Tibial artery (tissue), 4 donors: ENCODE measurements around the gene FAM90A1.
"Not testable (repeated sequence)": the region's sequence is repeated elsewhere in the genome, so short reads cannot be mapped to it uniquely, and the experiment has no call there.

Experiments used
- DNase-seq, 2 donors: peaks; one replicate each; pipeline ENCODE4 v3.0.0-alpha.2; 2019
- H3K27ac ChIP-seq, 2 donors: fragments of 200-600 bp; sonication (generic) in 1 of 2; 1 replicate in 1 of 2; 2 replicates in 1 of 2; pipeline ENCODE4 v1.5.1; 2018 to 2019; ENCODE audit warnings: mild to moderate bottlenecking in 1 of 2
- H3K27me3 ChIP-seq, 2 donors: fragments of 200-600 bp; sonication (generic) in 1 of 2; one replicate each; pipeline versions ENCODE4 v1.5.1 to v1.6.0; 2016 to 2019
- H3K36me3 ChIP-seq, 3 donors: fragments of 200-600 bp; sonication (generic) in 2 of 3; one replicate each; pipeline ENCODE4 v1.5.1; 2016 to 2019; ENCODE audit warnings: mild to moderate bottlenecking in 2 of 3
- H3K4me1 ChIP-seq, 4 donors: fragments of 200-600 bp; sonication (generic) in 2 of 4; 1 replicate in 3 of 4; 2 replicates in 1 of 4; pipeline ENCODE4 v1.5.1; 2016 to 2019
- H3K4me3 ChIP-seq, 2 donors: fragments of 200-600 bp; sonication (generic) in 1 of 2; 1 replicate in 1 of 2; 2 replicates in 1 of 2; pipeline ENCODE4 v1.5.1; 2018 to 2019; ENCODE audit warnings: mild to moderate bottlenecking in 2 of 2
- H3K9me3 ChIP-seq, 3 donors: fragments of 200-600 bp; sonication (generic) in 1 of 3; one replicate each; pipeline ENCODE4 v1.5.1; 2016 to 2019
- intact Hi-C: fragments of 100-400 bp; cut with DNase I; formaldehyde crosslinking; loops from one replicate; pipeline ENCODE4 v1.15.0; 2023; ENCODE audit warnings: low total_unique reads

FAM90A1 gene

DNA sequence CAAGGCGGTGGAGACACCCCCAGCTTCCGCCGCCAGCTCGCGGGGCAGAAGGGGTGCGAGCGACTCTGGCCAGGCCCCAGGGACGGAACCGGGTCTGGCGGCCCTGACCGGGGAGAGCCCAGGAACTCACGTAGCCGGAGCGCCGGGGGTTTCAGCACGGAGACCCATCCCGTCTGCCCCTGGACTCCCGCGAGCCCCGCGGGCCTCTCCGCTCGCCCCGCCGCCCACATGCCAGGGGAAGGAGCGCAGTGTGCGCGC lies 15.1 kb upstream of the FAM90A1 start:
- not testable (repeated sequence) for H3K36me3 ChIP-seq, DNase-seq, H3K9me3 ChIP-seq, H3K27me3 ChIP-seq
- Histone ChIP-seq H3K4me3 (peak overlapping the region; percentile 87 to 96), H3K27ac (peak overlapping the region; percentile 90 to 95), H3K4me1 (peaks cover 0 to 10% (median 3%) of the 10 kb centered on the region in 4 donors)
- intact Hi-C loops = loop anchor here (5.0 kb wide), 1 partner anchor 205 kb away; no protein-coding TSS in a partner anchor

DNA sequence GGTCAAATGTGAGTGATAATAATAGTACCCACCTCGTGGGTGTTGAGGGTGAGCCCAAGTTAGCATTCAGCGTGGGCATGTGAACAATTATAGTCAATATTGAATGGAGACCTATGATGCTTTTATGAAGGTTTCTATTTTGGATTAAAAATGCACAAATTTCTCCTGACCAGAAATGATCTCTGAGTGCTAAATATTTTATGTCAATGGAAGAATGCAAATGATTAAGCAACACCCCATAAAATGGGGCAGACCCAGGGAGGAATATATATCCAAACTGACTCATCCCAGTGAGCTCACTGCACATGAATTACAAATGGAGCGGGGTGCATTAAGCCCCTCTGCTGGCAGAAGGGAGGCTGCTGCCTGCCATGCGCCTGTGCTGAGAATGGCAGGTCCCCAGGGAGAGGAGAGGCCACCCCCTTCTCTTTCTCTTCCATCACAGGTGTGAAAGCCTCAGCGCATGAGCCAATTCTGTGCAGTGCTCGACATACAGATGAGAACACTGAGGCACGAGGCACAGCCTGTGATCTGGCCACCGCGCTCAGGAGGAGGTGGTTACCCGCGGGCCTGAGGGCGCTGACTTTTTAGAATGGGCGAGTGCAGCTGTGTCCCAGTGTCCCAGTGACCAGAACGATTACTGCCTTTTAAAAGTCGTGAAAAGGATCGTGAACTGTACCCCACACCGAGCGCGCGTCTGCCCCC lies 14.7 kb upstream of the FAM90A1 start:
- intact Hi-C loops = loop anchor here (5.0 kb wide), 1 partner anchor 205 kb away; no protein-coding TSS in a partner anchor
- H3K36me3 ChIP-seq, H3K27me3 ChIP-seq, H3K9me3 ChIP-seq: not testable (repeated sequence)
- Histone ChIP-seq H3K4me3 (peak overlapping the region; percentile 87 to 96), H3K27ac (peak overlapping the region; percentile 90 to 95), H3K4me1 (peaks cover 0 to 10% (median 3%) of the 10 kb centered on the region in 4 donors)
- DNase-seq = peak in 1 of 2 donors; percentile 43

DNA sequence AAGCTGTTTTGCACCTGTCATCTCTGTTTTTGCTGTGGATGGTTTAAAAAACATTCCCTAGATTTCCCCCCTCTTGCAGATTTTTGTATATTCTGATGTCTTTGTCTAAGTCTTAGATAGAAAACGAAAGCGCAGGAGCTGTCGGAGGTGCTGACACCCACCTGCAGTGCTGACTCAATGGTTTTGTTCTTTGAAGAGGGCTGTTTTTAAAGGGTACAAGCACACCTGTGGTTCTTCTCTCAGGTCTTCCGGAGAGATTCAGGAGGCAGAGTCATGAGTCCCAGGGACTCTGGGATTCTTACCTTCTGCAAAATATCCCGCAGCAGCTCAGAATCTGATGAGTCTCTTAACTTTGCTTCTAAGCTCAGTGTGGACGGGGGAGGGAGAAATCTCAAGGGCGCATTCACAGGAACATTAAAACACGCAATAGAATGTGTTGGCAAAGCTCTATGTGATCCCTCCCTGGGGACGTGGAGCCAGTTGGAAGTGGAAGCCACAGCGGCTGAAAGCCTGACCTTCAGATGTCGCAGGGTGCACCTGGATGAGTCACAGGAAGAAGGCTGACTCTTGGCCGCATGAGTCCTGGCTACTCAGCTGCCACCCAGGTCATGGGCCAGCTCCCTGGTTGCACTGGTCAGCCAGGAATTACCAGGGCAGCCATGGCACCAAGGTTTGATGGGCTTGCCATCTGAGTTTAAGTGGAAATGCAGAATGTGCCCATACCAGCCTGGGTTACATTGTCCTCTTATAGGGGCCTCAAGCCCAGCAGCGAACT lies 13.1 kb upstream of the FAM90A1 start:
- not testable (repeated sequence) for H3K27me3 ChIP-seq, H3K27ac ChIP-seq, H3K36me3 ChIP-seq, H3K9me3 ChIP-seq, DNase-seq, H3K4me3 ChIP-seq
- intact Hi-C loops = loop anchor here (5.0 kb wide), 1 partner anchor 203 kb away; no protein-coding TSS in a partner anchor
- peaks cover 0 to 10% (median 3%) of the 10 kb centered on the region in 4 donors for H3K4me1 ChIP-seq

DNA sequence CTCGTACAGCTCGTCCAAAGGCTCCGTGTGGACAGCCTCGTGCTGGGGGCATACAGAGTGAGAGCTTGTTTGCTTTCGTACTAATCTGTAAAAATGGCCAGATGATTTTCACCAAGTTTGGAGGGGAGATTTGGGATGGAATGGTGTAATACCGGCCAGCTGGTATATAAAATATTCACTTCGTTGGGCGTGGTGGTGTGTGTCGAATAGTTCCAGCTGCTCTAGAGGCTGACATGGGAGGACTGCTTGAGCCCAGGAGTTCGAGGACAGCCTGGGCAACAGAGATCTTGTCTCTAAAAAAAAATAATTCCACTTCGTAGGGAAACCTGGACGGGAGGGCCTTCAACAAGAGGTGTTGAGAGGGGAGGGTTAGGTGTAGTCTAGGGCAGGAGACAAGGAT lies 9.6 kb upstream of the FAM90A1 start:
- H3K36me3 ChIP-seq, DNase-seq, H3K9me3 ChIP-seq, H3K4me1 ChIP-seq, H3K27ac ChIP-seq, H3K4me3 ChIP-seq, H3K27me3 ChIP-seq: not testable (repeated sequence)
- intact Hi-C loops = loop anchor here (10.0 kb wide), 2 partner anchors 122 to 152 kb away; partner anchors contain the start of gene NECAP1

DNA sequence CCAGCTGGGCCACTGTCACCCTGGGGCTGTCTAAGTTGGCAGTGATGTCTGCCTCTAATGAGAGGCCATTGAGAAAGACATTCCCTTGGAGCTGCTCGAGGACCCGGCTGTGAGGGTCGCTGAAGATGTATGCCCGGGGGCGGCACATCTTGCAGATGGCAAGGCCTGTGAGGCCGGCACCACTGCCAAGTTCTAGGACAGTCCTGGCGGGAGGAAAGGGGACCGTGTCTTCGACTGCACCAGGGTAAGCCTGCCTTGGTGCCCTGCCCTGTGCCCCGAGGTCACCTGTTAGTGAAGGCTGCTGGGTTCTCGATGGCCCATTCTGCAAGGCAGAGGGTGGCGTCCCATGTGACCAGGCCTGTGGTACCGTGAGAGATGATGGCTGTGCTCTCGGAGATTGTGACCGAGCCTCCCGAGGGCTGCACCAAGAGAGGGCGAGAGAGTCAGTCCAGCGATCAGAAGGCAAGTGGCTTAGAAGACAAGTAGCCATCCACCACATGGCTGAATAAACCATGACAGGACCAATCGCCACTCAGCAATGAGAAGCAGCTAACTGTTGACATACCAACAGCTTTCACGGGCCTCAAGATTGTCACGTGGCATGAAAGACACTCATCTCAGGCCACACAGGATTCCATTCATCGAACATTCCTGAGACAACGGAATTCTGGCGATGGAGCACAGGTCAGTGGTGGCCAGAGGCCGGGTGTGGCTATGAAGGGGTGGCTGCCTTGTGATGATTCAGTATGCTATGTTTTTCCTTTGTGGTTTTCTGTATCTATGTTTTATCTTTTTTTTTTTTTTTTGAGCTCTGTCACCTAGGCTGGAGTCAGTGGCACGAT lies 8.1 kb upstream of the FAM90A1 start:
- H3K27ac ChIP-seq, H3K36me3 ChIP-seq, H3K9me3 ChIP-seq, H3K27me3 ChIP-seq, DNase-seq, H3K4me3 ChIP-seq: not testable (repeated sequence)
- intact Hi-C loops = loop anchor here (10.0 kb wide), 2 partner anchors 121 to 151 kb away; partner anchors contain the start of gene NECAP1
- H3K4me1 ChIP-seq = peaks cover 0 to 17% (median 0%) of the 10 kb centered on the region in 4 donors

DNA sequence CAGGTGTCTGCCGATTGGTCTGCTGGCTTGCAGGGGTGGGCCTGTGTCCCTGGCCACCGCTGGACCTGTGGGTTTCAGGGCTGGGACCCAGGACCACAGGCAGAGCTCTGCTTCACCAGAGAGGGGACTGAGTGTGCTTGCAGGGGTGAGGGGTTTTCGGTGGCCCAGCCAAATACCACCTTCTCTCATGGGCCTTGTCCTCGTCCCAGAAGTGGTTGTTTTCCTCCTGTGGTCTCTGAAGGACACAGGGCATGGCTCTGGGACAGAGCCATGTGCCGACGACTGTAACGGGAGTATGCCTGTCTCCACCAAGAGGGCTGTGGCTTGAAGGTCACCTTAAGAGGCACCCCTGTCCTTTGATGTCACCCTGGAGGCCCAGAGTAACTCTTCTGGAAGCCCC lies 7.3 kb upstream of the FAM90A1 start:
- H3K27ac ChIP-seq, H3K4me3 ChIP-seq, DNase-seq, H3K9me3 ChIP-seq, H3K27me3 ChIP-seq, H3K36me3 ChIP-seq: not testable (repeated sequence)
- intact Hi-C loops = loop anchor here (10.0 kb wide), 2 partner anchors 120 to 150 kb away; partner anchors contain the start of gene NECAP1
- H3K4me1 ChIP-seq = peaks cover 0 to 17% (median 0%) of the 10 kb centered on the region in 4 donors

DNA sequence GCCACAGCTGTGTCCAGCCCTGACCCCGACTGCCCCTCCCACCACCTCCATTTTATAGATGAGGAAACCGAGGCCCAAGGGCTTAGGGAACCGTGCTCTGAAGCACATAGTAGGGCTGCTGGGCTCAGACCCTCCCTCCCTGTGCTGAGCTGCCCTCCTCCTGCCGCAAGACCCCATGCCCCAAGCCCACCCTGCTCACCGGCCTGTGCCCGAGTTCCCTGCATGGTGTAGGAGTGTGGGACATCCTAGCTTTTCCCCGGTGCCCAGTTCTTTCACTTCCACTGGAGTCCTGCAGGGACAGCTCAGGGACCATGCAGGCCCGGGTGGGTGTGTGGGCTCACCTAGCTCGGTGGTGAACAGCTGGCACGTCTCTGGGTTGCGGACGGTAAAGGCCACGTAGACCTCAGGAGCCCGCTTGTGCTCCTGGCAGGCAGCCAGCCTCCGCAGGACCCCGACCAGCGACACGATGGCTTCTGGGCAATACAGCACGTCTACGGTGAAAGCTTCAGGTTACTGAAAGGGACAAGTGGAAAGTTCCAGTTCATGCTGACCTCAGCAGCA lies 6.6 kb upstream of the FAM90A1 start:
- H3K27me3 ChIP-seq, H3K27ac ChIP-seq: not testable (repeated sequence)
- intact Hi-C loops = loop anchor here (10.0 kb wide), 2 partner anchors 119 to 149 kb away; partner anchors contain the start of gene NECAP1

DNA sequence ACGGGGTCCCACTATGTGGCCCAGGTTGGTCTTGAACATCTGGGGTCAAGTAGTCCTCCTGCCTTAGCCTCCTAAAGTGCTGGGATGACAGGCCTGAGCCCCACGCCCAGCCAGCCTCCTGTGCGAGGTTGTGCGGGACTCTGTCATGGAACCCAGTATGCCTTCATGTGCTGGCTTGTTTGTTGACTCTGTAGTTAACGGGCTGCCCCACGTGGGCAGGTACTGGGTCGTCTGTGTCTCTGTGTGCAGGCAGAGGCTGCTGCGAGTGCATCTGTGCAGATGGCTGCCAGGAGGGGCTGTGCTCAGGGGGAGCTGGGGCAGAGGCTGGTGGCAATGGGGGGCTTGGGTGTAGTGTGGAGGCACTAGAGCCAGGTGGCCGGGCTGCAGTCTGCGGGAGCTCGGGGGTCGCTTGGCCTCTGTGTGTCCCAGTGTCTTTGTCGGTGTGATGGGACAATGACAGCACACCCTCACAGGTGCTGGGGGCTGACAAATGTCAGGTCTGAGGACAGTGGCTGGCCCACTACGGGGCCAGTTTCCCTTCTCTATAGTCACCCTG lies 6.0 kb upstream of the FAM90A1 start:
- H3K36me3 ChIP-seq, H3K27ac ChIP-seq, H3K27me3 ChIP-seq, H3K9me3 ChIP-seq, H3K4me3 ChIP-seq, DNase-seq: not testable (repeated sequence)
- intact Hi-C loops = loop anchor here (10.0 kb wide), 2 partner anchors 119 to 149 kb away; partner anchors contain the start of gene NECAP1
- H3K4me1 ChIP-seq = peaks cover 0 to 17% (median 0%) of the 10 kb centered on the region in 4 donors

More for the DNA sequence above, 6.6 kb upstream of the FAM90A1 start:
- H3K4me1 ChIP-seq = peaks cover 0 to 17% (median 0%) of the 10 kb centered on the region in 4 donors
- not testable (repeated sequence) for H3K9me3 ChIP-seq, DNase-seq, H3K36me3 ChIP-seq, H3K4me3 ChIP-seq
